Lung microvascular endothelial cell (primary cell): ENCODE results near the gene BATF2. TPM values are rescaled to one million over a fixed set of nuclear protein-coding genes. Genes with fewer than 3 reads are reported as not detected.
"Not testable (repeated sequence)": the region's sequence is repeated elsewhere in the genome, so short reads cannot be mapped to it uniquely, and the experiment has no call there.

Experiments used
- DNase-seq, 2 donors: peaks; one replicate each; pipeline versions ENCODE4 v3.0.0 to v3.0.0-alpha.2; 2010; ENCODE audit warnings: low read depth in 2 of 2
- total RNA-seq: library from RNA; depleted of rRNA; stranded (reverse); fragments of >200 nt; gene quantifications from 2 replicates; pipeline ENCODE4 v1.2.1, GENCODE V29; 2014

BATF2 gene
- 0.20 and 0.44 TPM in 2 replicates for total RNA-seq

GRCh38 chr11:64996710-64997380 lies at the start of gene BATF2:
Gene BATF2, minus strand, starts transcription at chr11:64996971. Its CDS starts 57 bp downstream, at chr11:64996914.
- DNase-seq, result peak; percentile 63 to 79

GRCh38 chr11:65045728-65046127 lies 49.0 kb upstream of the BATF2 start:
- DNase-seq, result no peak

- no peak for DNase-seq
Measured at GRCh38 chr11:65045061-65045460, 48.3 kb upstream of the BATF2 start.

GRCh38 chr11:65043881-65044501 lies 47.2 kb upstream of the BATF2 start:
- no peak for DNase-seq

- DNase-seq, result no peak
Measured at GRCh38 chr11:65042891-65043290, 46.1 kb upstream of the BATF2 start.

GRCh38 chr11:65040847-65041622 lies 44.3 kb upstream of the BATF2 start, which contains the start of gene SAC3D1:
Gene SAC3D1, plus strand, starts transcription at chr11:65041210. Its CDS starts 83 bp downstream, at chr11:65041293.
- peak; percentile 85 to 93 for DNase-seq

GRCh38 chr11:65040520-65040846 lies 43.7 kb upstream of the BATF2 start:
- DNase-seq, result no peak

- DNase-seq, result no peak
Measured at GRCh38 chr11:65036931-65037330, 40.2 kb upstream of the BATF2 start.

GRCh38 chr11:65035579-65035978 lies 38.8 kb upstream of the BATF2 start:
- DNase-seq, result no peak

- DNase-seq, result no peak
Measured at GRCh38 chr11:65034423-65034822, 37.7 kb upstream of the BATF2 start.

GRCh38 chr11:65032216-65032615 lies 35.4 kb upstream of the BATF2 start:
- no peak for DNase-seq

GRCh38 chr11:65027213-65028067 lies 30.7 kb upstream of the BATF2 start, which contains the start of gene SNX15:
Gene SNX15, plus strand, starts transcription at chr11:65027439. Its CDS starts 99 bp downstream, at chr11:65027538.
- DNase-seq, result peak; percentile 97

- no peak for DNase-seq
Measured at GRCh38 chr11:65026810-65027209, 30.0 kb upstream of the BATF2 start.

- DNase-seq, result not testable (repeated sequence)
Measured at GRCh38 chr11:65023502-65023901, 26.7 kb upstream of the BATF2 start.

GRCh38 chr11:65021509-65021908 lies 24.7 kb upstream of the BATF2 start:
- no peak for DNase-seq

GRCh38 chr11:65021003-65021402 lies 24.2 kb upstream of the BATF2 start:
- no peak for DNase-seq

- no peak for DNase-seq
Measured at GRCh38 chr11:65019824-65020223, 23.1 kb upstream of the BATF2 start.

- no peak for DNase-seq
Measured at GRCh38 chr11:65017937-65018336, 21.2 kb upstream of the BATF2 start.

- no peak for DNase-seq
Measured at GRCh38 chr11:65016705-65017104, 19.9 kb upstream of the BATF2 start.

GRCh38 chr11:65014726-65015227 lies 18.0 kb upstream of the BATF2 start:
- no peak for DNase-seq
